Fibroblast of pulmonary artery (primary cell): Measurements from ENCODE around the gene IFRD2.

ENCODE experiments used
- DNase-seq: peaks from one replicate; pipeline ENCODE4 v3.0.0-alpha.2; 2010; ENCODE audit warnings: low read depth
- H3K4me3 ChIP-seq: replicated peaks from 2 replicates; pipeline ENCODE4 v1.5.1; 2011; ENCODE audit warnings: low read depth, mild to moderate bottlenecking, control low read depth, low read length, moderate library complexity
- CTCF ChIP-seq: IDR thresholded peaks from 2 replicates; pipeline ENCODE4 v1.5.1; 2011; ENCODE audit warnings: mild to moderate bottlenecking, control low read depth, low read length, inconsistent platforms; ENCODE audit errors: missing control alignments

IFRD2 gene

GRCh38 chr3:50292159-50293078, at the start of gene IFRD2:
TSS of gene IFRD2 (minus strand) at chr3:50292429. CDS start at chr3:50292274, 155 bp downstream.
- no peak for TF ChIP-seq CTCF

GRCh38 chr3:50341537-50341936, 49.3 kb upstream of the IFRD2 start:
- H3K4me3 ChIP-seq = peak overlapping the region; percentile 43
- no peak for DNase-seq
- TF ChIP-seq CTCF = no peak

More at GRCh38 chr3:50292159-50293078, at the start of gene IFRD2:
- peak; percentile 98 for DNase-seq
- H3K4me3 ChIP-seq = peak within 1 kb of the TSS; percentile 70

- TF ChIP-seq CTCF = no peak
- DNase-seq = peak; percentile 41
- peak within 1 kb of the TSS; percentile 43 for H3K4me3 ChIP-seq
Observed at GRCh38 chr3:50340448-50341329, 48.5 kb upstream of the IFRD2 start, which contains the start of gene RASSF1. TSS of gene RASSF1 (minus strand) at chr3:50340836. CDS start at chr3:50340805, 31 bp downstream.

- peak overlapping the region; percentile 43 for H3K4me3 ChIP-seq
- DNase-seq = no peak
- no peak for TF ChIP-seq CTCF
Observed at GRCh38 chr3:50340147-50340447, 47.9 kb upstream of the IFRD2 start.

GRCh38 chr3:50339485-50340146, 47.4 kb upstream of the IFRD2 start:
- peak; percentile 41 for DNase-seq
- peak overlapping the region; percentile 43 for H3K4me3 ChIP-seq
- no peak for TF ChIP-seq CTCF

- no peak for DNase-seq
- TF ChIP-seq CTCF = no peak
- H3K4me3 ChIP-seq = no peak overlapping the region
Observed at GRCh38 chr3:50338965-50339364, 46.7 kb upstream of the IFRD2 start.
